Measurements from ENCODE around the gene RBM4B. TPM values are rescaled to one million over a fixed set of nuclear protein-coding genes. Genes with fewer than 3 reads are reported as not detected.

The RBM4B gene
- total and polyA plus RNA-seq, 2 experiments from 2014 or later: 28.0 to 31.0 TPM

DNA sequence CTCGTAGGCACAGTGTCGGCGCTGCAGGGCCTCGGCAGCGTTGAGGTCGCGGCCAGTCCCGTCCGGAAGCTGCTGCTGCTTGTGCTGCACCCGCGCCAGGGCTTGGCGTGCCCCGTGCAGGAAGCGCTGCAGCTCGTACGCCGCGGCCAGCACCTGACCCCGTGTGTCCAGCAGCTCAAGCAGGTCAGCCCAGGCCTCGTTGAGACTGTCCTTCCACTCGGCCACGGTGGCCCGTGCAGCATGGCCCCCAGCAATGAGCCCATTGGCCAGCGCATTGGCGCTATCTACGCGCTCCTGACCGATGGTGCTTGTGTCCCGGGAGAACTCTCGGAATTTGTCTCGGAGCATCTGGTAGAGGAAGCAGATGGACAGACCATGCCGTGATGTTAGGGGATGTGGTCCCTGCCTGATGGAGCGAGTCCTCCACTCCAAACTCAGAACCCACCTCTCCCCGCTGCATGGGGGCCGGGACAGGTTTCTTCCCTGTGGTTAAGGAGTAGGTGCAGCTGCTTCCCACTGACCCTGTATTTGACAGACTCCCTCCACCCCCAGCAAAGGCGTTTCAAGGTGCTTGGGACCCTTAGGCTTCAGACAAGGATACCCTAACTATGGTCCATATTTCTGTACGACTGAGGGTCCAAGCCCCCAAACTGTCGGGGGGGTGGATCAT, 13.8 kb upstream of the RBM4B start:
- Histone ChIP-seq H3K4me3 (no peak overlapping the region), H2AFZ (no peak overlapping the region), H3K4me2 (no peak overlapping the region), H3K36me3 (ENCODE audit: insufficient read depth) (no peaks in the 10 kb centered on the region), H3K4me1 (ENCODE audit: insufficient read depth) (no peaks in the 10 kb centered on the region), H3K27me3 (ENCODE audit: insufficient read depth) (no peaks in the 10 kb centered on the region), H3K9me2 (ENCODE audit: insufficient read depth) (no peaks in the 10 kb centered on the region), H3K79me2 (replicated peaks; ENCODE audit: insufficient read depth) (no peaks in the 10 kb centered on the region), H3K27ac (ENCODE audit: low read depth) (no peak overlapping the region), H4K20me1 (replicated peaks; ENCODE audit: insufficient read depth) (no peaks in the 10 kb centered on the region), H3F3A (replicated peaks; ENCODE audit: low read depth) (no peaks in the 10 kb centered on the region)
- DNase-seq (ENCODE audit: low spot score): no peak
- no peak for ATAC-seq
- Mint-ChIP-seq H3K36me3 (ENCODE audit: low read depth) (peaks cover 45% of the 10 kb centered on the region), H3K9me3 (no peaks in the 10 kb centered on the region), H3K27me3 (ENCODE audit: insufficient read depth, low read depth, poor library complexity) (peaks cover 10% of the 10 kb centered on the region), H3K4me1 (no peaks in the 10 kb centered on the region; the same call in 1 of the 3 replicates), H3K4me3 (no peak overlapping the region), H3K27ac (no peak overlapping the region)
- no peak for TF ChIP-seq JUNB (IDR thresholded peaks at IDR 0.05; ENCODE audit: unreplicated experiment)
- TF ChIP-seq, protein P1, sequence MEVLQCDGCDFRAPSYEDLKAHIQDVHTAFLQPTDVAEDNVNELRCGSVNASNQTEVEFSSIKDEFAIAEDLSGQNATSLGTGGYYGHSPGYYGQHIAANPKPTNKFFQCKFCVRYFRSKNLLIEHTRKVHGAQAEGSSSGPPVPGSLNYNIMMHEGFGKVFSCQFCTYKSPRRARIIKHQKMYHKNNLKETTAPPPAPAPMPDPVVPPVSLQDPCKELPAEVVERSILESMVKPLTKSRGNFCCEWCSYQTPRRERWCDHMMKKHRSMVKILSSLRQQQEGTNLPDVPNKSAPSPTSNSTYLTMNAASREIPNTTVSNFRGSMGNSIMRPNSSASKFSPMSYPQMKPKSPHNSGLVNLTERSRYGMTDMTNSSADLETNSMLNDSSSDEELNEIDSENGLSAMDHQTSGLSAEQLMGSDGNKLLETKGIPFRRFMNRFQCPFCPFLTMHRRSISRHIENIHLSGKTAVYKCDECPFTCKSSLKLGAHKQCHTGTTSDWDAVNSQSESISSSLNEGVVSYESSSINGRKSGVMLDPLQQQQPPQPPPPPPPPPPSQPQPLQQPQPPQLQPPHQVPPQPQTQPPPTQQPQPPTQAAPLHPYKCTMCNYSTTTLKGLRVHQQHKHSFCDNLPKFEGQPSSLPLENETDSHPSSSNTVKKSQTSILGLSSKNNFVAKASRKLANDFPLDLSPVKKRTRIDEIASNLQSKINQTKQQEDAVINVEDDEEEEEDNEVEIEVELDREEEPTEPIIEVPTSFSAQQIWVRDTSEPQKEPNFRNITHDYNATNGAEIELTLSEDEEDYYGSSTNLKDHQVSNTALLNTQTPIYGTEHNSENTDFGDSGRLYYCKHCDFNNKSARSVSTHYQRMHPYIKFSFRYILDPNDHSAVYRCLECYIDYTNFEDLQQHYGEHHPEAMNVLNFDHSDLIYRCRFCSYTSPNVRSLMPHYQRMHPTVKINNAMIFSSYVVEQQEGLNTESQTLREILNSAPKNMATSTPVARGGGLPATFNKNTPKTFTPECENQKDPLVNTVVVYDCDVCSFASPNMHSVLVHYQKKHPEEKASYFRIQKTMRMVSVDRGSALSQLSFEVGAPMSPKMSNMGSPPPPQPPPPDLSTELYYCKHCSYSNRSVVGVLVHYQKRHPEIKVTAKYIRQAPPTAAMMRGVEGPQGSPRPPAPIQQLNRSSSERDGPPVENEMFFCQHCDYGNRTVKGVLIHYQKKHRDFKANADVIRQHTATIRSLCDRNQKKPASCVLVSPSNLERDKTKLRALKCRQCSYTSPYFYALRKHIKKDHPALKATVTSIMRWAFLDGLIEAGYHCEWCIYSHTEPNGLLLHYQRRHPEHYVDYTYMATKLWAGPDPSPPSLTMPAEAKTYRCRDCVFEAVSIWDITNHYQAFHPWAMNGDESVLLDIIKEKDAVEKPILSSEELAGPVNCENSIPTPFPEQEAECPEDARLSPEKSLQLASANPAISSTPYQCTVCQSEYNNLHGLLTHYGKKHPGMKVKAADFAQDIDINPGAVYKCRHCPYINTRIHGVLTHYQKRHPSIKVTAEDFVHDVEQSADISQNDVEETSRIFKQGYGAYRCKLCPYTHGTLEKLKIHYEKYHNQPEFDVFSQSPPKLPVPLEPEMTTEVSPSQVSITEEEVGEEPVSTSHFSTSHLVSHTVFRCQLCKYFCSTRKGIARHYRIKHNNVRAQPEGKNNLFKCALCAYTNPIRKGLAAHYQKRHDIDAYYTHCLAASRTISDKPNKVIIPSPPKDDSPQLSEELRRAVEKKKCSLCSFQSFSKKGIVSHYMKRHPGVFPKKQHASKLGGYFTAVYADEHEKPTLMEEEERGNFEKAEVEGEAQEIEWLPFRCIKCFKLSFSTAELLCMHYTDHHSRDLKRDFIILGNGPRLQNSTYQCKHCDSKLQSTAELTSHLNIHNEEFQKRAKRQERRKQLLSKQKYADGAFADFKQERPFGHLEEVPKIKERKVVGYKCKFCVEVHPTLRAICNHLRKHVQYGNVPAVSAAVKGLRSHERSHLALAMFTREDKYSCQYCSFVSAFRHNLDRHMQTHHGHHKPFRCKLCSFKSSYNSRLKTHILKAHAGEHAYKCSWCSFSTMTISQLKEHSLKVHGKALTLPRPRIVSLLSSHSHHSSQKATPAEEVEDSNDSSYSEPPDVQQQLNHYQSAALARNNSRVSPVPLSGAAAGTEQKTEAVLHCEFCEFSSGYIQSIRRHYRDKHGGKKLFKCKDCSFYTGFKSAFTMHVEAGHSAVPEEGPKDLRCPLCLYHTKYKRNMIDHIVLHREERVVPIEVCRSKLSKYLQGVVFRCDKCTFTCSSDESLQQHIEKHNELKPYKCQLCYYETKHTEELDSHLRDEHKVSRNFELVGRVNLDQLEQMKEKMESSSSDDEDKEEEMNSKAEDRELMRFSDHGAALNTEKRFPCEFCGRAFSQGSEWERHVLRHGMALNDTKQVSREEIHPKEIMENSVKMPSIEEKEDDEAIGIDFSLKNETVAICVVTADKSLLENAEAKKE (CRISPR knock-in tag; IDR thresholded peaks at IDR 0.05): no peak
- no peak for TF ChIP-seq STAT1 (IDR thresholded peaks at IDR 0.05; ENCODE audit: unreplicated experiment)
- no peak for TF ChIP-seq NANOG (IDR thresholded peaks at IDR 0.05; ENCODE audit: borderline replicate concordance)
- TF ChIP-seq, protein P2, sequence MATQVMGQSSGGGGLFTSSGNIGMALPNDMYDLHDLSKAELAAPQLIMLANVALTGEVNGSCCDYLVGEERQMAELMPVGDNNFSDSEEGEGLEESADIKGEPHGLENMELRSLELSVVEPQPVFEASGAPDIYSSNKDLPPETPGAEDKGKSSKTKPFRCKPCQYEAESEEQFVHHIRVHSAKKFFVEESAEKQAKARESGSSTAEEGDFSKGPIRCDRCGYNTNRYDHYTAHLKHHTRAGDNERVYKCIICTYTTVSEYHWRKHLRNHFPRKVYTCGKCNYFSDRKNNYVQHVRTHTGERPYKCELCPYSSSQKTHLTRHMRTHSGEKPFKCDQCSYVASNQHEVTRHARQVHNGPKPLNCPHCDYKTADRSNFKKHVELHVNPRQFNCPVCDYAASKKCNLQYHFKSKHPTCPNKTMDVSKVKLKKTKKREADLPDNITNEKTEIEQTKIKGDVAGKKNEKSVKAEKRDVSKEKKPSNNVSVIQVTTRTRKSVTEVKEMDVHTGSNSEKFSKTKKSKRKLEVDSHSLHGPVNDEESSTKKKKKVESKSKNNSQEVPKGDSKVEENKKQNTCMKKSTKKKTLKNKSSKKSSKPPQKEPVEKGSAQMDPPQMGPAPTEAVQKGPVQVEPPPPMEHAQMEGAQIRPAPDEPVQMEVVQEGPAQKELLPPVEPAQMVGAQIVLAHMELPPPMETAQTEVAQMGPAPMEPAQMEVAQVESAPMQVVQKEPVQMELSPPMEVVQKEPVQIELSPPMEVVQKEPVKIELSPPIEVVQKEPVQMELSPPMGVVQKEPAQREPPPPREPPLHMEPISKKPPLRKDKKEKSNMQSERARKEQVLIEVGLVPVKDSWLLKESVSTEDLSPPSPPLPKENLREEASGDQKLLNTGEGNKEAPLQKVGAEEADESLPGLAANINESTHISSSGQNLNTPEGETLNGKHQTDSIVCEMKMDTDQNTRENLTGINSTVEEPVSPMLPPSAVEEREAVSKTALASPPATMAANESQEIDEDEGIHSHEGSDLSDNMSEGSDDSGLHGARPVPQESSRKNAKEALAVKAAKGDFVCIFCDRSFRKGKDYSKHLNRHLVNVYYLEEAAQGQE (IDR thresholded peaks at IDR 0.05; ENCODE audit: unreplicated experiment): no peak
- TF ChIP-seq CREB1 (CRISPR knock-in tag; IDR thresholded peaks at IDR 0.05; ENCODE audit: low read depth): no peak
- TF ChIP-seq, protein P3, sequence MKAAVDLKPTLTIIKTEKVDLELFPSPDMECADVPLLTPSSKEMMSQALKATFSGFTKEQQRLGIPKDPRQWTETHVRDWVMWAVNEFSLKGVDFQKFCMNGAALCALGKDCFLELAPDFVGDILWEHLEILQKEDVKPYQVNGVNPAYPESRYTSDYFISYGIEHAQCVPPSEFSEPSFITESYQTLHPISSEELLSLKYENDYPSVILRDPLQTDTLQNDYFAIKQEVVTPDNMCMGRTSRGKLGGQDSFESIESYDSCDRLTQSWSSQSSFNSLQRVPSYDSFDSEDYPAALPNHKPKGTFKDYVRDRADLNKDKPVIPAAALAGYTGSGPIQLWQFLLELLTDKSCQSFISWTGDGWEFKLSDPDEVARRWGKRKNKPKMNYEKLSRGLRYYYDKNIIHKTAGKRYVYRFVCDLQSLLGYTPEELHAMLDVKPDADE (IDR thresholded peaks at IDR 0.05): no peak
- TF ChIP-seq EZH2 (IDR thresholded peaks at IDR 0.05; ENCODE audit: low read depth, unreplicated experiment): no peak
- no peak for TF ChIP-seq ZNF114 (CRISPR knock-in tag; IDR thresholded peaks at IDR 0.05)
- no peak for TF ChIP-seq EZH2phosphoT487 (IDR thresholded peaks at IDR 0.05; ENCODE audit: unreplicated experiment)
- TF ChIP-seq POLR2AphosphoS5 (IDR thresholded peaks at IDR 0.05; ENCODE audit: low read depth): no peak
- no peak for TF ChIP-seq ZNF331 (CRISPR knock-in tag; IDR thresholded peaks at IDR 0.05; ENCODE audit: low read depth)
- TF ChIP-seq, protein P4, sequence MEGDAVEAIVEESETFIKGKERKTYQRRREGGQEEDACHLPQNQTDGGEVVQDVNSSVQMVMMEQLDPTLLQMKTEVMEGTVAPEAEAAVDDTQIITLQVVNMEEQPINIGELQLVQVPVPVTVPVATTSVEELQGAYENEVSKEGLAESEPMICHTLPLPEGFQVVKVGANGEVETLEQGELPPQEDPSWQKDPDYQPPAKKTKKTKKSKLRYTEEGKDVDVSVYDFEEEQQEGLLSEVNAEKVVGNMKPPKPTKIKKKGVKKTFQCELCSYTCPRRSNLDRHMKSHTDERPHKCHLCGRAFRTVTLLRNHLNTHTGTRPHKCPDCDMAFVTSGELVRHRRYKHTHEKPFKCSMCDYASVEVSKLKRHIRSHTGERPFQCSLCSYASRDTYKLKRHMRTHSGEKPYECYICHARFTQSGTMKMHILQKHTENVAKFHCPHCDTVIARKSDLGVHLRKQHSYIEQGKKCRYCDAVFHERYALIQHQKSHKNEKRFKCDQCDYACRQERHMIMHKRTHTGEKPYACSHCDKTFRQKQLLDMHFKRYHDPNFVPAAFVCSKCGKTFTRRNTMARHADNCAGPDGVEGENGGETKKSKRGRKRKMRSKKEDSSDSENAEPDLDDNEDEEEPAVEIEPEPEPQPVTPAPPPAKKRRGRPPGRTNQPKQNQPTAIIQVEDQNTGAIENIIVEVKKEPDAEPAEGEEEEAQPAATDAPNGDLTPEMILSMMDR (conservative IDR thresholded peaks at IDR 0.05; ENCODE audit: low read depth in 2 of 2): no peak
